Dermis blood vessel endothelial cell (primary cell): ENCODE results near the gene GORAB. TPM values are rescaled to one million over a fixed set of nuclear protein-coding genes. Genes with fewer than 3 reads are reported as not detected.

Source experiments
- DNase-seq: peaks from one replicate; pipeline ENCODE4 v3.0.0; 2010
- total RNA-seq: library from RNA; depleted of rRNA; stranded (reverse); fragments of >200 nt; gene quantifications from 2 replicates; pipeline ENCODE4 v1.2.3, GENCODE V29; 2014

Gene GORAB
- total RNA-seq, 1 donor from 2014 or later: 12.8 TPM

GRCh38 chr1:170539154-170539553 is 7.2 kb downstream of the GORAB start:
- no peak for DNase-seq

GRCh38 chr1:170544624-170545023 is 12.7 kb downstream of the GORAB start:
- DNase-seq: no peak

- no peak for DNase-seq
These were observed 13.5 kb downstream of the GORAB start for GRCh38 chr1:170545476-170545875.

GRCh38 chr1:170547255-170547654 is 15.3 kb downstream of the GORAB start:
- no peak for DNase-seq

GRCh38 chr1:170548497-170548896 is 16.5 kb downstream of the GORAB start:
- DNase-seq: no peak

DNA sequence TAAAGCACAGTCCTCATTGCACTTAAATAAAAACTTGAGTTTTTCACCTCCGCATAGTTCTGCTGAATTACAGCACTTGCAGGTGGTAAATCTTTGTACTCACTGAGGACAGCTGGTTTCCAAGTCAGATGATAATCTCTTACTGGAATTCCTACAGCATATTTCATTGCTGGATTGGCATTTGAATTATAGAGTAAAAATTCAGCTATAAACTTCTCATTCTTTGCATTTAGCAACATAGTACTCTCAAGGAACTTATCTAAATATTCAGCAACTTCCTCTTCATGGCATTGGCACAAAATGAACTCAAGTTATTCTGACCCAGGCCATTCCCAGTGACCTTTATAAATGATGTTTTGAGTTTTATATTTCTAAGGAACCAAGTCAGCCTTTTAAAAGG is 23.4 kb downstream of the GORAB start:
- DNase-seq: no peak

GRCh38 chr1:170556917-170557316 is 25.0 kb downstream of the GORAB start:
- DNase-seq: no peak

DNA sequence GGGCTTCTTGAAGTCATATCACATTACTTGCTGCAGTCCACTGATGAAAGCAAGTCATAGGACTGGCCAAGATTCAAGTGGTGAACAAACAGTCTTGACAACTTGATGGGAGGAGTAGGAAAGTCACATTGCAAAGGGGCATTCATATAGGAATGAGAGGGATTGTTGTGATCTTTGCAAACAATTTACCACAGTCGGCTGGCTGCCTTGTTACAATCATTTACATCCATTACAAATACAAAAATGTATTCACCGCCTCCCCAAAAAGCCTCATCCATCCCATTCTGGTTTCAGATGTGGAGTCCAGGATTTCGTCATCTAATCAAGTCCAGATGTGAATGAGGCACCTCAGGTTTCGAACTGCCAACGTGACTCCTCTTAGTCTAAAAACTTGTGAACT is 26.8 kb downstream of the GORAB start:
- DNase-seq: no peak

GRCh38 chr1:170559166-170559565 is 27.2 kb downstream of the GORAB start:
- DNase-seq: no peak

DNA sequence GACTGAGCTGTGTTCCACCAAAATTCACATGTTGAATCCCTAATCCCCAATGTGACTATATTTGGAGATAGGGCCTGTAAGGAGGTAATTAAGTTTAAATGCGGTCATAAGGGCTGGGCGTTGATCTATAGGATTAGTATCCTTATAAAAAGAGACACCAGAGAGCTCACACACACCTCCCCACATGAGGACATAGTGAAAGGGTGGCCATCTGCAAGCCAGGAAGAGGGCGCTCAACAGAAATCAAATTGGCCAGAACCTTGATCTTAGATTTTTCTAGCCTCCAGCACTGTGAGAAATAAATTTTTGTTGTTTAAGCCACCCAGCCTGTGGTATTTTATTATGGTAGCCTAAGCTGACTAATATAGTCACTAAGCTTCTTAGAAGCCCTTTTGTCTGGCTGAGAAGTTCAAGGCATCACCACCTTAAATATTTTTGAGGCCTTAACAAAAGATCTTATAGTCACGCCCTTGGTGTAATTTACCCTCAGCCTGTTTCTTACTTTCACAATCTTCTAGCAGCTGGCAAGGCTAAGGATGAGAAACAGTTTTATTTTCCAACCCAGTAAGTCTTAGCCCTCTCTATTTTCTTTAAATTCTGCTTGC is 28.8 kb downstream of the GORAB start:
- no peak for DNase-seq

GRCh38 chr1:170562646-170563338 is 30.8 kb downstream of the GORAB start:
- peak; percentile 93 for DNase-seq

GRCh38 chr1:170567214-170567613 is 35.2 kb downstream of the GORAB start:
- DNase-seq: no peak

DNA sequence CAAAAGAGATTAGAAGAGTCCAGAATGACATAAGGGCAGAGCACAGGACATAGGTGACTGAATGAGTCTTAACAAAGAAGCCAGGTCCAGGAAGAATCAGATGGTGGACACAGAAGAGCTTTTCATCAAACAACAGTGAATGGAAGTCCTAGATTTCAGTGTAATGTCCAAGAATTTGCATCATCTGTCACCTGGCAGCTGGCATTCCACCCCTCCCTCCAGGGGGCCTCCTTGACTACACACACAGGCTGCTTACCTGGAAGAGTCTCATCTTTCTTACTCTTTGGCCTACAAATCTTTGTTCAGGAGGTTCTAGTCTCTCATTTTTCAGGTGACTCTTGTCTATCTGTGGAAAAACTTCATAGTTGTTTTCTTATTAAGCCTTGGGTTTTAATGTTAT is 36.2 kb downstream of the GORAB start:
- DNase-seq: no peak

GRCh38 chr1:170576980-170577379 is 45.0 kb downstream of the GORAB start:
- DNase-seq: no peak

GRCh38 chr1:170578359-170578758 is 46.4 kb downstream of the GORAB start:
- DNase-seq: no peak

DNA sequence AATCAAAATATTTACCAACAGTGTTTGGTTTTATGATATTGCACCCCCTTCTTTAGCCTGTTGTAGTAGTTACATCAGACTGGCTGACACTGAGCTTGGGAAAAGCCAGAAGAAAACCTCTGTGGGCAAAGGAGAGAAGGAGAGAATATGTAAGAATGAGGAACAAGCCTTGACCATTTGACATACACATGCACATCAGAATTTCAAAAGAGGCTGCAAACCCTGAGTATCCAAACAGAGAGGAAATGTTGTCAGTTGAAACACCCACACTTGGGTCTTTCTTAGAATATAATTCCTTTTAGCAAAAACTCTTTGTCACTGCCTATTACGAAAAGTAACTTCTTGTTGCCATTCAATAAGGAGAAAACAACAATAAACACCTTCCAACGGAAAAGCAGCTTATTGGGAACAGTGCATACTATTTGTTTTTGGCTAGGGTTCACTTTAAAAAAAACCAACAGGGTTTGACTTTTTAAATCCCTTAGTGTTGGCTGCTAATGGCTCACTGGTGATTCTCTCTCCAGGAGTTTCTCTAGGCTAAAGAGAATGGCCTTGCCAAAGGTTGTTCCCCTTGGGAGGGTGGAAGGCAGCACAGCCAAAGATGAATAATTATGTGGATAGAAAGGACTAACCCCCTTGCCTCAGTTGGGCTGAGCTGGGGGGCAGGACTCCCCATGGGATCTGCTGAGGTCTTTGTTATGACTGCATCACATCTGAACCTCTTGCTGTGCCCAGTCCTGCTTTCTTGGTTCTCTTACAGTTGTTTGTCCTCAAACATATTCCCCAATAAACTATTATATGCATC is 48.9 kb downstream of the GORAB start:
- no peak for DNase-seq

DNA sequence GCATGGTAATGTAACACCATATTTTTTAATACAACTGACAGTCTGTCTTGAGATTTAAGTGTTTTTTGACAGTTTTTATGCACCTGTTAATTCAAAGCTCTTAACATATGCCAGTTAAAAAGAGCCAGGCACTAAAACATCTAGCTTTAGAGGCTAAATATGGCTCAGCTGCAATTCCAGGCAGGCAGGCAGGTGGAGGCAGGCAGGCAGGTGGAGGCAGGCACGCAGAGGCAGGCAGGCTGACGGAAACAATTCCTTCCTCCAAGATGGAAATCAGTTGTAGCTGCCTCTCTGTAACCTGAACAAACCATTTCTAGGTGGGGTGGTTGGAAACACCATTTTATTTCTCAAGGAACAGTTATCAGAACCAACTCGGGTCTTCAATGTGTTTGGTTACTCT is 51.2 kb downstream of the GORAB start:
- no peak for DNase-seq

- no peak for DNase-seq
These were observed 54.6 kb downstream of the GORAB start for GRCh38 chr1:170586321-170587252.

- DNase-seq: no peak
These were observed 55.3 kb downstream of the GORAB start for GRCh38 chr1:170587253-170587593.

DNA sequence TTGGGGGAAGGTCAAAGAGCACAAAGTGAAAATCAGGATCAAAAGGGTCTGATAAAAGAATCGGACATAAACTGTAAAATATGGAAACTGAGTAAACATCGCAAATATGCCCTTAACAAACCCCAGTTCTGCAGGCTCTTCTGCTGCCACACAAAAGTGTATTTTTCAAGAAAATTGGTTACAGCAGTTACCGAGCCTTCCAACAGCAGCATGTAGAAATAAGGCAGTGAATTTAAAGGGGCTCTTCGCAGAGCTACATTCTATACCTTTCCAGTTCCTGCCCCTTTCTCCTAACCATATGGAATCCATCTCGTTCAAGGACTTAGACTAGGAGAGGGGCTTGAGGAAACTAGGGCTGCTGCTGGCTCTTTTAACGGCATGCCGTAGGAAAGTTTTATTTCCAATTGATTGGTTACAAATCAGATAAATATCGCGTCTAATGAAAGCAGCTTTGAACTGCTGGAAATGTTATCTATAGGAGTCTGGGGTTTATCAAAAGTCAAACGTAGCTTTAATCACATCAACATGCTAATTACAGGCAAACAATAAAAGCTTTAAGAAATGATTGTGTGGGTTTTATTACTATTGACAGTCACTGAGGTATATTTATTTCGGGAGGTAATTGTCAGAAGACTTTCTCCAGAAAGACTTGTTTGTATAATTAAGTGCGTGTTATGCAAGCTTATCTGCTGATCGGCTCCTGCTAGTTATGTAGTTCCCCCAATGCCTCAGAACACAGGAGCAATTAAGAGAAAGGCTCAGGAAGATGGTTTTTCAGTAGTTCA is 59.1 kb downstream of the GORAB start:
- no peak for DNase-seq

DNA sequence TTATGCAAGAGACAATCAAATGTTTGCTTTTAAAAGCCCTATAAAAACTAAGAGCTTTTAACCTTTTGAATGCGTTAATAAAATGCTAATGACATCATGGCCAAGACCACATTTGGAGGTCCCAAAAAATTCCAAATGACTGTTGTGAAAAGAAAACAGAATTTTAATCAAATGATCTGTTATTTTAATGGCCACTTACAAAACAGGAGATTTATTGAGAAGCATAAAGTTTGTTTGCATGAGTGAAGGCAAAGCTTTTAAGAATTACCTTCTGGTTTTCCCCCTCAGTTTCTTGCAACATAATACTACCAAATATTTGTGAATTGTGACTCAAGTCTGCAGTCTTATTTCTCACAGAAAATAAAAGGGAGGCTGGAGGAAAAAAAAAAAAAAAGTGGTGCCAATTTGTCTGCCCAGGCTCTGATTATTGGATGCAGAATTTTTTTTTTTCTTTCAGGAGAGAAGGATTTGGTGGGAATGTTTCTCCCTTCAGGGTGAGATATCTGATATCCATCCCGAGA is 60.7 kb downstream of the GORAB start:
- DNase-seq: no peak
